Measurements from ENCODE around the gene MCOLN2.

Gene MCOLN2

GRCh38 chr1:84941843-84942242, 55.1 kb downstream of the MCOLN2 start:
- no peak overlapping the region for H3K4me3 ChIP-seq (ENCODE audit: low read depth, low read length)
- no peak overlapping the region for H3K27ac ChIP-seq (ENCODE audit: extremely low read depth, low read depth, low read length)
- H3K9me3 ChIP-seq (ENCODE audit: control insufficient read depth, insufficient read depth, low read depth, low read length), result no peaks in the 10 kb centered on the region
- TF ChIP-seq ZNF366 (tag by site-specific recombination; conservative IDR thresholded peaks at IDR 0.05) (no peak), ZNF623 (tag by site-specific recombination; IDR thresholded peaks at IDR 0.05) (peak; percentile 74), ZNF37A (tag by site-specific recombination; IDR thresholded peaks at IDR 0.05) (no peak)
- POLR2A ChIA-PET, result no interaction called here
- no peaks in the 10 kb centered on the region for H3K4me1 ChIP-seq (ENCODE audit: control insufficient read depth, insufficient read depth, low read length)
- CTCF ChIA-PET, result interaction anchor here (0.8 to 9.8 kb wide), 2 partner anchors 314 to 1862 kb away, joined by 3 to 206 read pairs; partner anchors contain the start of gene C1orf52
- H3K36me3 ChIP-seq (ENCODE audit: control insufficient read depth in 2 of 2, insufficient read depth in 1 of 2, low read length in 2 of 2), result peaks cover 0 to 3% of the 10 kb centered on the region in 2 experiments; a peak in 1 of 3 replicates

- H3K4me1 ChIP-seq (ENCODE audit: control insufficient read depth, insufficient read depth, low read length), result no peaks in the 10 kb centered on the region
- ChIA-PET CTCF (interaction anchor here (9.8 kb wide), 1 partner anchor 315 kb away, joined by 206 read pairs; the partner anchor contains the start of gene C1orf52), POLR2A (no interaction called here)
- H3K4me3 ChIP-seq (ENCODE audit: low read depth, low read length), result no peak overlapping the region
- no peak overlapping the region for H3K27ac ChIP-seq (ENCODE audit: extremely low read depth, low read depth, low read length)
- peaks cover 0 to 3% of the 10 kb centered on the region in 2 experiments; a peak in 1 of 3 replicates for H3K36me3 ChIP-seq (ENCODE audit: control insufficient read depth in 2 of 2, insufficient read depth in 1 of 2, low read length in 2 of 2)
- no peak for TF ChIP-seq SP7 (tag by site-specific recombination; IDR thresholded peaks at IDR 0.05)
- no peak for TF ChIP-seq ZNF292 (tag by site-specific recombination; IDR thresholded peaks at IDR 0.05; ENCODE audit: borderline replicate concordance, low read depth)
- TF ChIP-seq ZBTB1 (tag by site-specific recombination; IDR thresholded peaks at IDR 0.05), result no peak
- no peak for TF ChIP-seq ZBTB20 (tag by site-specific recombination; IDR thresholded peaks at IDR 0.05)
- TF ChIP-seq TRIM28 (IDR thresholded peaks at IDR 0.05; ENCODE audit: borderline replicate concordance, low read length), result no peak
- TF ChIP-seq FEZF1 (tag by site-specific recombination; IDR thresholded peaks at IDR 0.05), result no peak
- TF ChIP-seq ZNF175 (tag by site-specific recombination; IDR thresholded peaks at IDR 0.05), result no peak
- no peak for TF ChIP-seq ZNF26 (tag by site-specific recombination; IDR thresholded peaks at IDR 0.05)
- TF ChIP-seq ZNF423 (tag by site-specific recombination; IDR thresholded peaks at IDR 0.05), result no peak
- TF ChIP-seq ZNF37A (tag by site-specific recombination; IDR thresholded peaks at IDR 0.05), result no peak
- no peaks in the 10 kb centered on the region for H3K9me3 ChIP-seq (ENCODE audit: control insufficient read depth, insufficient read depth, low read depth, low read length)
These were observed 56.4 kb downstream of the MCOLN2 start for GRCh38 chr1:84940481-84940880.

DNA sequence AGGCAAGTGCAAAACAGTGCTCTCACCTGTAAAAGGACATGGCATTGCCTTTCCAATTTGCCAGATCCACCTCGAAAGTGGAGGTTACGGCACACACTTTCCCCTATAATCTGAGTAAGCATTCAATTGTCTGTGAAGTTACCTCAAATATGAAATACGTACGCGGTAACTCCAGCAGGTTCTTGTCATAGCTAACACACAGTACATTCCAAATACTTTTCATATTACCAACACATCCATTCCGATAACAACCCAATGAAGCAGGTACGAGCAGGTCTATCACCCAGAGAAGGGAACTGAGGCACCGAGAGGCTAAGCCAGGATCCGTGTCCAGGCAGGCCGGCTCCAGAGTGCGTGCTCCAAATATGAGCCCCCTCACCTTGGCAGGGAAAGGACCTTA, 57.2 kb downstream of the MCOLN2 start:
- no peak overlapping the region for H3K27ac ChIP-seq (ENCODE audit: extremely low read depth, low read depth, low read length)
- peaks cover 0 to 3% of the 10 kb centered on the region in 2 experiments; a peak in 1 of 3 replicates for H3K36me3 ChIP-seq (ENCODE audit: control insufficient read depth in 2 of 2, insufficient read depth in 1 of 2, low read length in 2 of 2)
- H3K4me3 ChIP-seq (ENCODE audit: low read depth, low read length), result no peak overlapping the region
- POLR2A ChIA-PET, result no interaction called here
- H3K4me1 ChIP-seq (ENCODE audit: control insufficient read depth, insufficient read depth, low read length), result no peaks in the 10 kb centered on the region
- H3K9me3 ChIP-seq (ENCODE audit: control insufficient read depth, insufficient read depth, low read depth, low read length), result no peaks in the 10 kb centered on the region
- CTCF ChIA-PET, result interaction anchor here (9.8 kb wide), 1 partner anchor 316 kb away, joined by 206 read pairs; the partner anchor contains the start of gene C1orf52
- TF ChIP-seq ZNF776 (tag by site-specific recombination; IDR thresholded peaks at IDR 0.05; ENCODE audit: borderline replicate concordance) (no peak), ZNF623 (tag by site-specific recombination; IDR thresholded peaks at IDR 0.05) (no peak), ZBTB26 (tag by site-specific recombination; optimal IDR thresholded peaks at IDR 0.05) (no peak), ZNF335 (tag by site-specific recombination; conservative IDR thresholded peaks at IDR 0.05) (no peak), ZNF133 (tag by site-specific recombination; IDR thresholded peaks at IDR 0.05) (no peak), PRDM10 (tag by site-specific recombination; IDR thresholded peaks at IDR 0.05) (no peak), ZBTB10 (tag by site-specific recombination; IDR thresholded peaks at IDR 0.05) (no peak), ZNF792 (tag by site-specific recombination; IDR thresholded peaks at IDR 0.05) (no peak)
- TF ChIP-seq, protein P1, sequence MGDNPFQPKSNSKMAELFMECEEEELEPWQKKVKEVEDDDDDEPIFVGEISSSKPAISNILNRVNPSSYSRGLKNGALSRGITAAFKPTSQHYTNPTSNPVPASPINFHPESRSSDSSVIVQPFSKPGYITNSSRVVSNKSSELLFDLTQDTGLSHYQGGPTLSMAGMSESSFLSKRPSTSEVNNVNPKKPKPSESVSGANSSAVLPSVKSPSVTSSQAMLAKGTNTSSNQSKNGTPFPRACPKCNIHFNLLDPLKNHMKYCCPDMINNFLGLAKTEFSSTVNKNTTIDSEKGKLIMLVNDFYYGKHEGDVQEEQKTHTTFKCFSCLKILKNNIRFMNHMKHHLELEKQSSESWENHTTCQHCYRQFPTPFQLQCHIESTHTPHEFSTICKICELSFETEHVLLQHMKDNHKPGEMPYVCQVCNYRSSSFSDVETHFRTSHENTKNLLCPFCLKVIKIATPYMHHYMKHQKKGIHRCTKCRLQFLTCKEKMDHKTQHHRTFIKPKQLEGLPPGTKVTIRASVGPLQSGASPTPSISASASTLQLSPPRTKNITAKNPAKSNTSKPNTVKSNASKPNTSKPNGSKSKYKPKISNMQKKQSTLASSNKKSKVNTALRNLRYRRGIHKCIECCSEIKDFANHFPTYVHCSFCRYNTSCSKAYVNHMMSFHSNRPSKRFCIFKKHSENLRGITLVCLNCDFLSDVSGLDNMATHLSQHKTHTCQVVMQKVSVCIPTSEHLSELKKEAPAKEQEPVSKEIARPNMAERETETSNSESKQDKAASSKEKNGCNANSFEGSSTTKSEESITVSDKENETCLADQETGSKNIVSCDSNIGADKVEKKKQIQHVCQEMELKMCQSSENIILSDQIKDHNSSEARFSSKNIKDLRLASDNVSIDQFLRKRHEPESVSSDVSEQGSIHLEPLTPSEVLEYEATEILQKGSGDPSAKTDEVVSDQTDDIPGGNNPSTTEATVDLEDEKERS (tag by site-specific recombination; IDR thresholded peaks at IDR 0.05), result no peak

All from HEK293 (cell line).